Caco-2 (cell line): ENCODE measurements around the gene ADA. TPM values are rescaled to one million over a fixed set of nuclear protein-coding genes. Genes with fewer than 3 reads are reported as not detected.
A peak's percentile ranks its signal among the peaks of the same experiment; 100 is the strongest.
"Not testable (repeated sequence)": the region's sequence is repeated elsewhere in the genome, so short reads cannot be mapped to it uniquely, and the experiment has no call there.

Source experiments
- BruUV-seq: library from RNA; stranded (reverse); fragments of 400-500 nt; replicated peaks from 2 replicates; lab custom pipeline; 2021; lab: Mats Ljungman, UMichigan
- CTCF ChIA-PET: fragments of 300-600 bp; sonication (Branson Sonifier 250); formaldehyde crosslinking; loops from one replicate; lab custom pipeline; 2022; ENCODE audit warnings: antibody characterized with exemption; lab: Charles Lee
- POLR2A ChIA-PET: fragments of 300-600 bp; sonication (Branson Sonifier 250); formaldehyde crosslinking; loops from one replicate; lab custom pipeline; 2022; ENCODE audit warnings: antibody characterized with exemption; lab: Charles Lee
- DNase-seq, 2 experiments: peaks; one replicate each; pipeline versions ENCODE4 v3.0.0 to v3.0.0-alpha.2; 2020 to 2022
- H3K27me3 ChIP-seq: replicated peaks from 2 replicates; pipeline ENCODE4 v1.6.0; 2011; ENCODE audit warnings: low read length; ENCODE audit not compliant: control insufficient read depth, insufficient read depth
- H3K36me3 ChIP-seq: 2 replicates; pipeline ENCODE4 v1.5.1; 2011; ENCODE audit warnings: low read length; ENCODE audit not compliant: control insufficient read depth, insufficient read depth
- H3K4me1 ChIP-seq: fragments of 250-450 bp; sonication (Bioruptor Pico); 2 replicates; pipeline ENCODE4 v1.5.1; 2020; ENCODE audit warnings: mild to moderate bottlenecking
- H3K4me3 ChIP-seq: 2 replicates; pipeline ENCODE4 v1.5.1; 2011; ENCODE audit warnings: low read depth, mild to moderate bottlenecking, control low read depth, low read length
- H3K9me3 ChIP-seq: fragments of 250-450 bp; sonication (Bioruptor Pico); 2 replicates; pipeline ENCODE4 v1.5.1; 2020; ENCODE audit warnings: mild to moderate bottlenecking, moderate library complexity
- H3K27ac Mint-ChIP-seq: one replicate; pipeline ENCODE4 v1.8.0; 2022; ENCODE audit warnings: mixed read lengths; ENCODE audit not compliant: unreplicated experiment
- H3K27me3 Mint-ChIP-seq: one replicate; pipeline ENCODE4 v1.8.0; 2022; ENCODE audit warnings: mixed read lengths; ENCODE audit not compliant: insufficient read depth, unreplicated experiment
- H3K36me3 Mint-ChIP-seq: one replicate; pipeline ENCODE4 v1.8.0; 2022; ENCODE audit warnings: mild to moderate bottlenecking, mixed read lengths; ENCODE audit not compliant: insufficient read depth, unreplicated experiment
- H3K4me1 Mint-ChIP-seq: one replicate; pipeline ENCODE4 v1.8.0; 2022; ENCODE audit warnings: low read depth, mixed read lengths; ENCODE audit not compliant: unreplicated experiment
- H3K4me3 Mint-ChIP-seq: one replicate; pipeline ENCODE4 v1.8.0; 2022; ENCODE audit warnings: mild to moderate bottlenecking, moderate library complexity, mixed read lengths; ENCODE audit not compliant: unreplicated experiment
- H3K9me3 Mint-ChIP-seq: one replicate; pipeline ENCODE4 v1.8.0; 2022; ENCODE audit warnings: mixed read lengths; ENCODE audit not compliant: unreplicated experiment
- CTCF ChIP-seq, 2 experiments: fragments of 200-600 bp in 1 of 2; IDR thresholded peaks; 1 replicate in 1 of 2; 2 replicates in 1 of 2; pipeline versions ENCODE4 v1.5.1 to v1.8.0; 2011 to 2022; ENCODE audit warnings: antibody characterized with exemption in 1 of 2, control low read depth in 1 of 2, inconsistent platforms in 1 of 2, low read depth in 1 of 2, low read length in 1 of 2, mild to moderate bottlenecking in 1 of 2, moderate library complexity in 1 of 2; ENCODE audit not compliant: insufficient read depth in 1 of 2, severe bottlenecking in 1 of 2, unreplicated experiment in 1 of 2
- intact Hi-C: fragments of 100-400 bp; cut with micrococcal nuclease; formaldehyde crosslinking; loops from one replicate; pipeline ENCODE4 v1.10.0; 2022; ENCODE audit not compliant: unreplicated experiment
- total RNA-seq: library from RNA; stranded (reverse); gene quantifications from 2 replicates; pipeline ENCODE4 v1.2.3, GENCODE V29; 2022

Gene ADA
- total RNA-seq, 1 experiment from 2014 or later, result 21.1 TPM

- DNase-seq, H3K36me3 ChIP-seq, POLR2A ChIA-PET, H3K9me3 ChIP-seq, H3K4me1 Mint-ChIP-seq, H3K4me3 Mint-ChIP-seq, H3K27ac Mint-ChIP-seq, H3K36me3 Mint-ChIP-seq, H3K9me3 Mint-ChIP-seq, H3K27me3 ChIP-seq, H3K4me1 ChIP-seq, H3K4me3 ChIP-seq, H3K27me3 Mint-ChIP-seq, BruUV-seq, intact Hi-C loops, CTCF ChIA-PET: not testable (repeated sequence)
These were observed 20.0 kb upstream of the ADA start for GRCh38 chr20:44671541-44671940.

DNA sequence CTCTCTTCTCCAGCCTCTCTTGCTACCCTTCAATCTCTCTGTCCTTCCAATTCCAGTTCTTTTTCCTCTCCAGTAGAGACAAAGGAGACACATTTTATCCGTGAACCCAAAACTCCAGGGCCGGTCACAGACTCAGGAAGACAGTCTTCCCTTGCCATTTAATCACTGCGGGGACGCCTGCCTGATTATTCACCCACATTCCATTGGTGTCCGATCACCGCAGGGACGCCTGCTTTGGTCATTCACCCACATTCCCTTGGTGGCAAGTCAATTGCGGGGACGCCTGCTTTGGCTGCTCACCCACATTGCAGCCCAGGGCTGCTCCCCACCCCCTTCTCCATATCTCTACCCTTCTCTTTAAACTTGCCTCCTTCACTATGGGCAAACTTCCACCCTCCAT lies 19.4 kb upstream of the ADA start:
- H3K27me3 Mint-ChIP-seq, BruUV-seq, H3K27me3 ChIP-seq, H3K36me3 Mint-ChIP-seq, CTCF ChIA-PET, H3K4me1 Mint-ChIP-seq, H3K27ac Mint-ChIP-seq, POLR2A ChIA-PET, H3K4me3 Mint-ChIP-seq, H3K36me3 ChIP-seq, H3K9me3 ChIP-seq, intact Hi-C loops, H3K9me3 Mint-ChIP-seq, H3K4me3 ChIP-seq, H3K4me1 ChIP-seq: not testable (repeated sequence)
- peak in 1 of 2 experiments; percentile 39 for DNase-seq

DNA sequence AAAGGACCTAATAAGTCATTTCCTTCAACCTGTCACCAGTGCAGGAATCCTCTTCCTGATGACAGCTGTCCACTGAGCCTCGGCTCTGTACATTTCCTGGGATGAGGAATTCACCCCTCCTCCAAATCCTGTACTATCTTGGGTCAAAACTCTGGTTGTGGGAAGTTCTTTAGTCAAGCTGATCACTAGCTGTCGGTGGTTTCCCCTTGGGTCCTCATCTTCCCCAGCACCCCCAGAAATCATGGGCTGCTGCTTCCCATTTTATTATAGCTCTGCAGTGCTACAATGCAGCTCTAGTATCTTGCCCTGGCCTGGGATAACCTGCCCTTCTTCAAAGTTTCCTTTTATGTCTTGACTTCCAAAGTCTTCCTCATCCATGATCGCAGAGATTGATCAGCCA lies 14.6 kb upstream of the ADA start:
- no peaks in the 10 kb centered on the region for H3K9me3 ChIP-seq
- Mint-ChIP-seq H3K4me3 (no peak overlapping the region), H3K36me3 (no peaks in the 10 kb centered on the region), H3K27ac (no peak overlapping the region), H3K9me3 (no peaks in the 10 kb centered on the region), H3K27me3 (no peaks in the 10 kb centered on the region), H3K4me1 (peaks cover 7% of the 10 kb centered on the region)
- ChIA-PET CTCF (interaction anchor here (0.6 to 2.0 kb wide), 4 partner anchors 14 to 19 kb away, joined by 3 to 12 read pairs (median 6); partner anchors contain the start of gene ADA), POLR2A (no interaction called here)
- no peaks in the 10 kb centered on the region for H3K36me3 ChIP-seq
- no peak overlapping the region for H3K4me3 ChIP-seq
- no peak for TF ChIP-seq CTCF (IDR thresholded peaks at IDR 0.05; ENCODE audit: insufficient read depth in 1 of 2, low read depth in 1 of 2, low read length in 1 of 2, severe bottlenecking in 1 of 2, unreplicated experiment in 1 of 2)
- H3K4me1 ChIP-seq, result 0 out of 2 replicates have a peak, but pooled peaks cover 3% of the 10 kb centered on the region
- no peak for DNase-seq
- intact Hi-C loops, result no loop called here
- H3K27me3 ChIP-seq, result no peaks in the 10 kb centered on the region
- no TSS peak for BruUV-seq

GRCh38 chr20:44664131-44664530 lies 12.6 kb upstream of the ADA start:
- Mint-ChIP-seq H3K27ac (no peak overlapping the region), H3K27me3 (no peaks in the 10 kb centered on the region), H3K4me3 (no peak overlapping the region), H3K9me3 (no peaks in the 10 kb centered on the region), H3K36me3 (no peaks in the 10 kb centered on the region), H3K4me1 (no peaks in the 10 kb centered on the region)
- DNase-seq, result no peak
- no peaks in the 10 kb centered on the region for H3K36me3 ChIP-seq
- no peak for TF ChIP-seq CTCF (IDR thresholded peaks at IDR 0.05; ENCODE audit: insufficient read depth in 1 of 2, low read depth in 1 of 2, low read length in 1 of 2, severe bottlenecking in 1 of 2, unreplicated experiment in 1 of 2)
- no TSS peak for BruUV-seq
- H3K9me3 ChIP-seq, result no peaks in the 10 kb centered on the region; the same call in 1 of the 2 replicates
- CTCF ChIA-PET, result interaction anchor here (0.5 to 1.7 kb wide), 4 partner anchors 15 to 1247 kb away, joined by 3 to 6 read pairs (median 4); no protein-coding TSS in a partner anchor
- no peaks in the 10 kb centered on the region for H3K27me3 ChIP-seq
- 0 out of 2 replicates have a peak, but pooled peaks cover 3% of the 10 kb centered on the region for H3K4me1 ChIP-seq
- intact Hi-C loops, result no loop called here
- POLR2A ChIA-PET, result no interaction called here
- no peak overlapping the region for H3K4me3 ChIP-seq
